Smooth muscle cell (in vitro differentiated cells): ENCODE results near the gene SOAT2. TPM values are rescaled to one million over a fixed set of nuclear protein-coding genes. Genes with fewer than 3 reads are reported as not detected.

Experiments
- DNase-seq: peaks from one replicate; lab custom pipeline; 2025; ENCODE audit not compliant: unreplicated experiment; lab: John Stamatoyannopoulos, UW
- H2AFZ ChIP-seq: fragments of 200-600 bp; sonication (generic); 2 replicates; pipeline ENCODE4 v1.6.0; 2016; ENCODE audit warnings: antibody characterized with exemption, low read depth, mild to moderate bottlenecking
- H3F3A ChIP-seq: fragments of 200-600 bp; sonication (generic); 2 replicates; pipeline ENCODE4 v1.6.0; 2017; ENCODE audit warnings: antibody characterized with exemption, low read depth
- H3K27ac ChIP-seq: fragments of 200-600 bp; sonication (generic); 2 replicates; pipeline ENCODE4 v1.5.1; 2016; ENCODE audit warnings: low read depth, mild to moderate bottlenecking
- H3K27me3 ChIP-seq: fragments of 200-600 bp; sonication (generic); 2 replicates; pipeline ENCODE4 v1.6.1; 2016; ENCODE audit warnings: low read depth, mild to moderate bottlenecking
- H3K36me3 ChIP-seq: fragments of 200-600 bp; sonication (generic); 2 replicates; pipeline ENCODE4 v1.5.1; 2016; ENCODE audit warnings: low read depth
- H3K4me1 ChIP-seq: fragments of 200-600 bp; sonication (generic); 2 replicates; pipeline ENCODE4 v1.5.1; 2016; ENCODE audit warnings: low read depth
- H3K4me2 ChIP-seq: fragments of 200-600 bp; sonication (generic); 2 replicates; pipeline ENCODE4 v1.6.0; 2016; ENCODE audit warnings: mild to moderate bottlenecking
- H3K4me3 ChIP-seq: fragments of 200-600 bp; sonication (generic); 2 replicates; pipeline ENCODE4 v1.5.1; 2016; ENCODE audit warnings: mild to moderate bottlenecking
- H3K79me2 ChIP-seq: fragments of 200-600 bp; sonication (generic); 2 replicates; pipeline ENCODE4 v1.6.0; 2016; ENCODE audit warnings: low read depth, mild to moderate bottlenecking
- H3K9ac ChIP-seq: fragments of 200-600 bp; sonication (generic); 2 replicates; pipeline ENCODE4 v1.6.0; 2016; ENCODE audit warnings: low read depth
- H3K9me3 ChIP-seq: fragments of 200-600 bp; sonication (generic); replicated peaks from 2 replicates; pipeline ENCODE4 v1.5.1; 2016; ENCODE audit warnings: low read depth
- H4K20me1 ChIP-seq: fragments of 200-600 bp; sonication (generic); 2 replicates; pipeline ENCODE4 v1.6.0; 2016; ENCODE audit warnings: low read depth
- WGBS: methylation state at CpG from one replicate; pipeline ENCODE4 v1.1.7; 2016; ENCODE audit warnings: low lambda C conversion rate; 5-methylcytosine and 5-hydroxymethylcytosine counted together
- polyA plus RNA-seq: library from polyadenylated mRNA; unstranded; fragments of >200 nt; fragmentation: Nextera tagmentation; extraction: Ambion mirVana; gene quantifications from 2 replicates; pipeline ENCODE4 v1.2.1, GENCODE V29; 2016
- total RNA-seq: library from RNA; depleted of rRNA; stranded (reverse); fragments of >200 nt; gene quantifications from 2 replicates; pipeline ENCODE4 v1.2.3, GENCODE V29; 2014
- TF ChIP-seq, protein P1 (sequence below): fragments of 200-600 bp; sonication (generic); IDR thresholded peaks from 2 replicates; pipeline ENCODE4 v1.5.1; 2017; ENCODE audit warnings: borderline replicate concordance, mild to moderate bottlenecking, antibody characterized with exemption; ENCODE audit not compliant: insufficient read depth, poor library complexity, severe bottlenecking

Gene SOAT2
- total and polyA plus RNA-seq, 2 experiments from 2014 or later = not detected

DNA sequence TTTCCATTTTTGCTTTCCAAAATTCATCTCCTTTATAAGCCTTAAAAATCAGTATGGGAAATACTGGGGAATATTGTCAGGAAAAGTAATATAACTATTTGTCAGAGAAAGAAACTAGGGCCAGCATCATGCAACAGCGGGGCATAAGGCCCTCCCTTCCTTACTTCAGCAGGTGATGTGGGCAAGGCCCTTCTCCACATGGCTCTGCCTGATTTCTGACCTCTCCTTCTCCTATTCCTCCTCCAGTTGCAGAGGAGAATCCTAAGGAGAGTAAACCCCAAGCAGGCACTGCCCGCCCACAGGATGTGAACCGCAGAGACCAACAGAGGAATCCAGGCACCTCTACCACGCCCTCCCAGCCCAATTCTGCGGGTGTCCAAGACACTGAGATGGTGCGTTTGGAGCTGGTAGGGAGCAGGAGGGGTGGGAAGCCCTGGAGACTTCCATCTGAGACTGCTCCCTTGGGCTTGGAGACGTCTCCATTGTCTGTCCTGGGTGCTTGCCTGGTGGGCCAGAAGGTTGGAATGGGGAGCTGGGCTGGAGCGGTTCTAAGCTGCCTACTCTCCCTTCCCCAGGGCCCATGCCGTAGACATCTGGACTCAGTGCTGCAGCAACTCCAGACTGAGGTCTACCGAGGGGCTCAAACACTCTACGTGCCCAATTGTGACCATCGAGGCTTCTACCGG, 2.7 kb upstream of the SOAT2 start:
- TF ChIP-seq, protein P1, sequence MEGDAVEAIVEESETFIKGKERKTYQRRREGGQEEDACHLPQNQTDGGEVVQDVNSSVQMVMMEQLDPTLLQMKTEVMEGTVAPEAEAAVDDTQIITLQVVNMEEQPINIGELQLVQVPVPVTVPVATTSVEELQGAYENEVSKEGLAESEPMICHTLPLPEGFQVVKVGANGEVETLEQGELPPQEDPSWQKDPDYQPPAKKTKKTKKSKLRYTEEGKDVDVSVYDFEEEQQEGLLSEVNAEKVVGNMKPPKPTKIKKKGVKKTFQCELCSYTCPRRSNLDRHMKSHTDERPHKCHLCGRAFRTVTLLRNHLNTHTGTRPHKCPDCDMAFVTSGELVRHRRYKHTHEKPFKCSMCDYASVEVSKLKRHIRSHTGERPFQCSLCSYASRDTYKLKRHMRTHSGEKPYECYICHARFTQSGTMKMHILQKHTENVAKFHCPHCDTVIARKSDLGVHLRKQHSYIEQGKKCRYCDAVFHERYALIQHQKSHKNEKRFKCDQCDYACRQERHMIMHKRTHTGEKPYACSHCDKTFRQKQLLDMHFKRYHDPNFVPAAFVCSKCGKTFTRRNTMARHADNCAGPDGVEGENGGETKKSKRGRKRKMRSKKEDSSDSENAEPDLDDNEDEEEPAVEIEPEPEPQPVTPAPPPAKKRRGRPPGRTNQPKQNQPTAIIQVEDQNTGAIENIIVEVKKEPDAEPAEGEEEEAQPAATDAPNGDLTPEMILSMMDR = no peak
- Histone ChIP-seq H3K27me3 (no peaks in the 10 kb centered on the region), H3K27ac (no peak overlapping the region), H2AFZ (no peak overlapping the region), H3K4me1 (peaks cover 31% of the 10 kb centered on the region), H3F3A (peaks cover 17% of the 10 kb centered on the region), H3K9me3 (no peaks in the 10 kb centered on the region), H3K4me3 (no peak overlapping the region), H3K9ac (no peak overlapping the region), H4K20me1 (no peaks in the 10 kb centered on the region), H3K36me3 (no peaks in the 10 kb centered on the region), H3K79me2 (no peaks in the 10 kb centered on the region), H3K4me2 (no peak overlapping the region)
- no peak for DNase-seq
- WGBS = 81% methylated on average over 13 of the region's 13 CpGs

DNA sequence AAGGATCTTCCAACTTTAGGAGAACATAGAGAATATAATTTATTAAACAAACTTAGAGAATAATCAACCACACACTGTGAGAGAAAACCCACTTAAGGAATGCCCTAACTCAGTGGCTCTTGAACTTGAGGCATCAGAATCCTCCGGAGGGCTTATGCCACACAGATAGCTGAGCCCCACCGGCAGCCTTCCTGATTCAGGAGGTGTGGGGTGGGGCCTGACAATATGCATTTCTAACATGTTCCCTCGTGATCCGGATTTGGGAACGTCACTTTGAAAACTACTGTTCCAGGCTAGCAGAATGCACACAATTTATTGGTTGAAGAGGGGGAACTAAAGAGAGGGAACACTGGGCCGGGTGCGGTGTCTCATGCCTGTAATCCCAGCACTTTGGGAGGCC, 2.0 kb upstream of the SOAT2 start:
- Histone ChIP-seq H4K20me1 (no peaks in the 10 kb centered on the region), H3K4me2 (no peak overlapping the region), H3K9ac (no peak overlapping the region), H2AFZ (no peak overlapping the region), H3F3A (peaks cover 11% of the 10 kb centered on the region), H3K9me3 (no peaks in the 10 kb centered on the region), H3K79me2 (no peaks in the 10 kb centered on the region), H3K4me3 (no peak overlapping the region), H3K4me1 (peaks cover 26% of the 10 kb centered on the region), H3K36me3 (no peaks in the 10 kb centered on the region), H3K27ac (no peak overlapping the region), H3K27me3 (no peaks in the 10 kb centered on the region)
- 89% methylated on average over 7 of the region's 7 CpGs for WGBS
- no peak for DNase-seq
- TF ChIP-seq, protein P1 = no peak

DNA sequence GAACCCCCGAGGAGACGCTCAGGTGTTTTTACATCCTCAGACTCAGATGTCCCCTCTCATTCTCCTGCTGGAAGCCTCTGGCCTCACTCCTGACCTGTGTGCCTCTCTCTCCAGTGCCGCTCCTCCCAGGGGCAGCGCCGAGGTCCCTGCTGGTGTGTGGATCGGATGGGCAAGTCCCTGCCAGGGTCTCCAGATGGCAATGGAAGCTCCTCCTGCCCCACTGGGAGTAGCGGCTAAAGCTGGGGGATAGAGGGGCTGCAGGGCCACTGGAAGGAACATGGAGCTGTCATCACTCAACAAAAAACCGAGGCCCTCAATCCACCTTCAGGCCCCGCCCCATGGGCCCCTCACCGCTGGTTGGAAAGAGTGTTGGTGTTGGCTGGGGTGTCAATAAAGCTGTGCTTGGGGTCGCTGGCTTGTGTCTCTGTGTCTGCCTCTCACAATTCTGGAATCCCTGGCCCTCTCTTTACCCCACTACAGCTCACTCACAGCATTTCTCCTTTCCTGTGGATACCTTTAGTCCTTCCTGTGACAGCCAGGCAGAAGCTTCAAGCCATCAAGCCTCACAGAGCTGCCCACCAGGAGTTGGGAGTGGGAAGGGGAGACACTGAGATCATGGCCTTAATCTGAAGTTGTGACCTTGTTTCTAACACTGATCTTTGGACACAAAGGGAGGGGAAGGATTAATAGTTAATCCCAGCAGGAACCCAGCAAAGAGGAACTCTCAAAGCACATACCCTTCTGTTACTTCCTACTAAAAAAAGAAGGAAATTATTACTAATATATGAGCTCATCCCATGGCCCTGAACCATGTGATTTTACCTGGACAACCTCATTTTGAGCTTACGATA, 1.1 kb upstream of the SOAT2 start:
- TF ChIP-seq, protein P1 = no peak
- Histone ChIP-seq H3K4me1 (peaks cover 17% of the 10 kb centered on the region), H3K36me3 (no peaks in the 10 kb centered on the region), H3K9me3 (no peaks in the 10 kb centered on the region), H4K20me1 (no peaks in the 10 kb centered on the region), H3K79me2 (no peaks in the 10 kb centered on the region), H3F3A (peaks cover 6% of the 10 kb centered on the region), H3K27ac (no peak overlapping the region), H3K9ac (no peak overlapping the region), H3K4me2 (no peak overlapping the region), H3K27me3 (no peaks in the 10 kb centered on the region), H3K4me3 (no peak overlapping the region), H2AFZ (no peak overlapping the region)
- WGBS = 90% methylated on average over 12 of the region's 12 CpGs
- no peak for DNase-seq
